HCT116 (cell line): Measurements from ENCODE around the gene KPNA3. TPM values are rescaled to one million over a fixed set of nuclear protein-coding genes. Genes with fewer than 3 reads are reported as not detected.

ENCODE experiments used
- ATAC-seq: fragments of 200-7000 bp; cut with Tn5 transposase; 2 replicates; pipeline ENCODE4 v1.9.1; 2020; ENCODE audit warnings: mild to moderate bottlenecking, moderate library complexity
- BruUV-seq: library from RNA; stranded (reverse); fragments of 400-500 nt; replicated peaks from 2 replicates; lab custom pipeline; 2021; lab: Mats Ljungman, UMichigan
- CTCF ChIA-PET: fragments of 300-600 bp; sonication (Branson Sonifier 250); formaldehyde crosslinking; loops from one replicate; lab custom pipeline; 2021; ENCODE audit warnings: antibody characterized with exemption; lab: Charles Lee
- POLR2A ChIA-PET: fragments of 300-600, 350-600 bp; sonication (Branson Sonifier 250); formaldehyde crosslinking; loops from one replicate; lab custom pipeline; 2021; ENCODE audit warnings: antibody characterized with exemption; lab: Charles Lee
- RAD21 ChIA-PET, 2 experiments: fragments of 300-600 bp; sonication (Branson Sonifier 250); formaldehyde crosslinking; loops; one replicate each; lab custom pipeline; 2023; ENCODE audit warnings: low total read pairs in 2 of 2; ENCODE audit not compliant: uncharacterized antibody in 2 of 2, unreplicated experiment in 2 of 2, low non-redundant PET in 1 of 2; lab: Charles Lee
- DNase-seq: peaks from one replicate; pipeline ENCODE4 v3.0.0-alpha.2; 2010; ENCODE audit warnings: low read depth, low spot score
- H2AFZ ChIP-seq: fragments of 200-600 bp; shearing (Covaris generic), sonication (generic); 2 replicates; pipeline ENCODE4 v1.6.1; 2017; ENCODE audit warnings: low read depth, mixed run types, mixed read lengths, antibody characterized with exemption, low read length; ENCODE audit not compliant: poor library complexity, severe bottlenecking
- H3K27ac ChIP-seq: 2 replicates; pipeline ENCODE4 v1.5.1; 2012; ENCODE audit warnings: low read depth, low read length
- H3K27me3 ChIP-seq: fragments of 200-600 bp; sonication (generic); 2 replicates; pipeline ENCODE4 v1.6.1; 2016; ENCODE audit warnings: mixed run types, low read length, mixed read lengths; ENCODE audit not compliant: insufficient read depth
- H3K36me3 ChIP-seq, 2 experiments: fragments of 200-500 bp in 1 of 2; fragments of 200-600 bp in 1 of 2; sonication (Bioruptor generic) in 1 of 2; sonication (generic) in 1 of 2; 2 replicates each; pipeline versions ENCODE4 v1.5.1 to v1.6.1; 2014 to 2016; ENCODE audit warnings: low read length in 2 of 2, inconsistent platforms in 1 of 2, mixed read lengths in 1 of 2, mixed run types in 1 of 2; ENCODE audit not compliant: insufficient read depth in 2 of 2, control insufficient read depth in 1 of 2
- H3K4me1 ChIP-seq, 2 experiments: fragments of 200-600 bp in 1 of 2; sonication (generic) in 1 of 2; 2 replicates each; pipeline versions ENCODE4 v1.5.1 to v1.6.1; 2012 to 2017; ENCODE audit warnings: low read length in 2 of 2, inconsistent platforms in 1 of 2, mild to moderate bottlenecking in 1 of 2, mixed read lengths in 1 of 2, mixed run types in 1 of 2, moderate library complexity in 1 of 2; ENCODE audit not compliant: insufficient read depth in 2 of 2, control insufficient read depth in 1 of 2
- H3K4me2 ChIP-seq: fragments of 200-600 bp; sonication (generic); 2 replicates; pipeline ENCODE4 v1.6.1; 2017; ENCODE audit warnings: mixed run types, low read length, mixed read lengths
- H3K4me3 ChIP-seq, 2 experiments: fragments of 200-600 bp in 1 of 2; sonication (generic) in 1 of 2; replicated peaks in 1 of 2; 2 replicates each; pipeline ENCODE4 v1.5.1; 2011 to 2016; ENCODE audit warnings: low read length in 2 of 2, control low read depth in 1 of 2, low read depth in 1 of 2, mild to moderate bottlenecking in 1 of 2, mixed read lengths in 1 of 2, mixed run types in 1 of 2
- H3K79me2 ChIP-seq: fragments of 200-600 bp; sonication (generic); 2 replicates; pipeline ENCODE4 v1.6.1; 2017; ENCODE audit warnings: mild to moderate bottlenecking, mixed run types, low read length, moderate library complexity, mixed read lengths; ENCODE audit not compliant: insufficient read depth
- H3K9ac ChIP-seq: fragments of 200-600 bp; sonication (generic); 2 replicates; pipeline ENCODE4 v1.6.1; 2016; ENCODE audit warnings: low read length, mixed read lengths
- H3K9me2 ChIP-seq: fragments of 200-600 bp; sonication (generic), shearing (Covaris generic); 2 replicates; pipeline ENCODE4 v1.6.1; 2017; ENCODE audit warnings: mixed run types, mild to moderate bottlenecking, moderate library complexity; ENCODE audit not compliant: insufficient read depth
- H3K9me3 ChIP-seq, 2 experiments: fragments of 200-500 bp in 1 of 2; fragments of 200-600 bp in 1 of 2; sonication (Bioruptor generic) in 1 of 2; sonication (generic) in 1 of 2; 2 replicates each; pipeline ENCODE4 v1.6.1; 2014 to 2017; ENCODE audit warnings: low read length in 2 of 2, mixed read lengths in 2 of 2, inconsistent platforms in 1 of 2, low read depth in 1 of 2, mild to moderate bottlenecking in 1 of 2, mixed run types in 1 of 2, moderate library complexity in 1 of 2; ENCODE audit not compliant: control insufficient read depth in 1 of 2, insufficient read depth in 1 of 2
- H4K20me1 ChIP-seq: fragments of 200-600 bp; sonication (generic), shearing (Covaris generic); 2 replicates; pipeline ENCODE4 v1.6.1; 2017; ENCODE audit warnings: mixed run types, mild to moderate bottlenecking, moderate library complexity; ENCODE audit not compliant: insufficient read depth
- CEBPB ChIP-seq: IDR thresholded peaks from 2 replicates; pipeline ENCODE4 v1.6.1; 2012; ENCODE audit warnings: low read depth
- JUND ChIP-seq: IDR thresholded peaks from 2 replicates; pipeline ENCODE4 v1.6.1; 2012
- POLR2AphosphoS5 ChIP-seq: IDR thresholded peaks from 2 replicates; pipeline ENCODE4 v1.6.1; 2011; ENCODE audit warnings: mild to moderate bottlenecking, low read depth, low read length, moderate library complexity
- SP1 ChIP-seq: IDR thresholded peaks from 2 replicates; pipeline ENCODE4 v1.6.1; 2012; ENCODE audit warnings: low read depth
- TCF7L2 ChIP-seq: IDR thresholded peaks from 2 replicates; pipeline ENCODE4 v1.7.0; 2011; ENCODE audit warnings: borderline replicate concordance, inconsistent platforms; ENCODE audit not compliant: insufficient read depth, insufficient read length; ENCODE audit errors: extremely low read depth
- intact Hi-C: fragments of 100-400 bp; cut with micrococcal nuclease; formaldehyde crosslinking; loops from 2 replicates; pipeline ENCODE4 v1.10.0; 2022
- total RNA-seq: library from RNA; stranded (reverse); gene quantifications from one replicate; pipeline ENCODE4 v1.2.1, GENCODE V29; 2021; ENCODE audit not compliant: unreplicated experiment
- TF ChIP-seq, protein P1 (sequence below): IDR thresholded peaks from 2 replicates; pipeline ENCODE4 v1.6.1; 2012
- TF ChIP-seq, protein P2 (sequence below), 3 experiments: fragments of 200-600 bp in 1 of 3; sonication (generic) in 1 of 3; IDR thresholded peaks in 2 of 3; conservative IDR thresholded peaks in 1 of 3; 2 replicates each; pipeline ENCODE4 v1.5.1; 2012 to 2017; ENCODE audit warnings: low read depth in 2 of 3, low read length in 2 of 3, antibody characterized with exemption in 1 of 3, borderline replicate concordance in 1 of 3, control low read depth in 1 of 3, mild to moderate bottlenecking in 1 of 3, mixed read lengths in 1 of 3, mixed run types in 1 of 3, moderate library complexity in 1 of 3; ENCODE audit not compliant: insufficient read depth in 1 of 3

The KPNA3 gene
- total RNA-seq, 1 experiment from 2014 or later: 45.0 TPM

DNA sequence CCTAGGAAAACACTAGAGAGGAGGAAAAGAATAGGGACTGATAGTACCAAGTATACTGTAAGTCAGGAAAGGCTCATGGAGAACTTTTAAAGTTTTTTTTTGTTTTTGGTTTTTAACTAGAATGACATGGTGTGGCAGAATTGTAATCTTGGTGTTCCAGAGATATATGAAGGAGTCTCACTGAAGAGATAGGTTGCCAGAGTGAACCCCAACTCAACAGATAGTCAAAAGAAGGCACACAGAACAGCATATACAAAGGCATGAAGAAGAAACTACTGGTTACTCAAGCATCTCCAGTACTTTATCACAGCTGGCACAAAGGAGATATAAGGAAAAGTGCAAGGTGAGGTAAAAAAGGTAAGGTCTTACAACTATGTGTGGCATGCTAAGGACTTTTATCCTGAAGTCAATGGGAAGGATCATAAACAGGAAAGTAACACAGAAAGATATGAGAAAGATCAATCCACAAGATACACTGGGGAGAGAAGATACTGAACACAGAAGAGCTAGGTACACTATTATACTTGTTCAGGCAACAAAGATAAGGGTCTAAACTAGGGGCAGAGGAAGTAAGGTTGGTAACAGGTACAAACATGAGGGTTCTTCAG is 6.0 kb downstream of the KPNA3 start:
- DNase-seq (no peak), ATAC-seq (no peak)
- H3K4me2 ChIP-seq: no peak overlapping the region
- ChIA-PET RAD21 (no interaction called here), CTCF (no interaction called here), POLR2A (no interaction called here)
- H4K20me1 ChIP-seq: peaks cover 19% of the 10 kb centered on the region; the same call in 1 of the 2 replicates
- H3K79me2 ChIP-seq: peaks cover 98% of the 10 kb centered on the region
- no peak overlapping the region for H2AFZ ChIP-seq
- TF ChIP-seq JUND: no peak
- TF ChIP-seq, protein P1, sequence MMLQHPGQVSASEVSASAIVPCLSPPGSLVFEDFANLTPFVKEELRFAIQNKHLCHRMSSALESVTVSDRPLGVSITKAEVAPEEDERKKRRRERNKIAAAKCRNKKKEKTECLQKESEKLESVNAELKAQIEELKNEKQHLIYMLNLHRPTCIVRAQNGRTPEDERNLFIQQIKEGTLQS: no peak
- TF ChIP-seq POLR2AphosphoS5: no peak
- TF ChIP-seq TCF7L2: no peak
- H3K4me3 ChIP-seq: no peak overlapping the region
- no peaks in the 10 kb centered on the region for H3K9me3 ChIP-seq
- intact Hi-C loops: no loop called here
- H3K9me2 ChIP-seq: no peaks in the 10 kb centered on the region
- no peak overlapping the region for H3K9ac ChIP-seq
- H3K27ac ChIP-seq: no peak overlapping the region
- H3K36me3 ChIP-seq: peaks cover 0 to 4% of the 10 kb centered on the region in 2 experiments; a peak in 1 of 4 replicates
- H3K4me1 ChIP-seq: peaks cover 3 to 28% of the 10 kb centered on the region in 2 experiments; a peak in 3 of 4 replicates
- H3K27me3 ChIP-seq: no peaks in the 10 kb centered on the region
- no TSS peak for BruUV-seq

DNA sequence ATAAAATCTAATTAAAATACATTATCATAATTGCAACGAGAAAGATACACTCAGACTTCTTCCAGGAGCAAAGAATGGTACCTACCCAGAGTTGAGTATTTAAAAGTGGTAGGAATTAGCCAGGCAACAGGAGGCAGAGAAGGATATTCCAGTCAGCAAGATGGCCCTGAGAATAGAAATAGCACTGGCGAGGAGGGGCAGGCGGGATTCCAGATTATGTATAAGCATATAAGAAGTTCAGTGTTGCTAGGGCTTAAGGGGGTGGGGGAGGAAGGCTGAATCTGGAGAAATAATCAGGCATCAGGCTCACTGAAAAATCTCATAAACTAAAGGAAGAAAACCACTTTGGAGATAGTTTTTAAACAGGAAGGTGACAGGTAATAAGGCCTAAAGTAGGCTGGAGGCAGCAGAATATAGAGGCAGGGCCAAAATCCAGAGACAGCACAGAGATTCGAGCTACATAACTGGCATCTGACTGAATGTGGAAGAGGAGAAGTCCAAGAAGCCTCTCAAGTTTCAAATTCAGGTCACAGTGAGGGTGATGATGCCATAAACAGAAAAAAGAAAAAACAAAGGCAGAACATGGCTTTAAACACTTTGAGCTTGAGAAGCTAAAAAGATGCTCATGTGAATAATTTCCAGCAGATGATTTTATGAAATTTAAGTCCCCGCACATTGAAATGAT is 7.5 kb downstream of the KPNA3 start:
- BruUV-seq: no TSS peak
- intact Hi-C loops: no loop called here
- POLR2A ChIA-PET: no interaction called here

More for the DNA sequence above, 7.5 kb downstream of the KPNA3 start:
- no peak overlapping the region for H3K27ac ChIP-seq
- peaks cover 97% of the 10 kb centered on the region for H3K79me2 ChIP-seq
- RAD21 ChIA-PET: no interaction called here
- DNase-seq (no peak), ATAC-seq (no peak)
- CTCF ChIA-PET: no interaction called here
- no peaks in the 10 kb centered on the region for H3K27me3 ChIP-seq
- no peak overlapping the region for H2AFZ ChIP-seq
- no peaks in the 10 kb centered on the region for H3K9me3 ChIP-seq
- no peak overlapping the region for H3K4me3 ChIP-seq
- no peak overlapping the region for H3K9ac ChIP-seq
- H3K36me3 ChIP-seq: peaks cover 0 to 4% of the 10 kb centered on the region in 2 experiments; a peak in 1 of 4 replicates
- H3K4me1 ChIP-seq: peaks cover 0 to 14% of the 10 kb centered on the region in 2 experiments; a peak in 2 of 4 replicates
- H3K9me2 ChIP-seq: no peaks in the 10 kb centered on the region
- H3K4me2 ChIP-seq: no peak overlapping the region
- peaks cover 18% of the 10 kb centered on the region; the same call in 1 of the 2 replicates for H4K20me1 ChIP-seq
- TF ChIP-seq, protein P2, sequence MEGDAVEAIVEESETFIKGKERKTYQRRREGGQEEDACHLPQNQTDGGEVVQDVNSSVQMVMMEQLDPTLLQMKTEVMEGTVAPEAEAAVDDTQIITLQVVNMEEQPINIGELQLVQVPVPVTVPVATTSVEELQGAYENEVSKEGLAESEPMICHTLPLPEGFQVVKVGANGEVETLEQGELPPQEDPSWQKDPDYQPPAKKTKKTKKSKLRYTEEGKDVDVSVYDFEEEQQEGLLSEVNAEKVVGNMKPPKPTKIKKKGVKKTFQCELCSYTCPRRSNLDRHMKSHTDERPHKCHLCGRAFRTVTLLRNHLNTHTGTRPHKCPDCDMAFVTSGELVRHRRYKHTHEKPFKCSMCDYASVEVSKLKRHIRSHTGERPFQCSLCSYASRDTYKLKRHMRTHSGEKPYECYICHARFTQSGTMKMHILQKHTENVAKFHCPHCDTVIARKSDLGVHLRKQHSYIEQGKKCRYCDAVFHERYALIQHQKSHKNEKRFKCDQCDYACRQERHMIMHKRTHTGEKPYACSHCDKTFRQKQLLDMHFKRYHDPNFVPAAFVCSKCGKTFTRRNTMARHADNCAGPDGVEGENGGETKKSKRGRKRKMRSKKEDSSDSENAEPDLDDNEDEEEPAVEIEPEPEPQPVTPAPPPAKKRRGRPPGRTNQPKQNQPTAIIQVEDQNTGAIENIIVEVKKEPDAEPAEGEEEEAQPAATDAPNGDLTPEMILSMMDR (IDR thresholded peaks at IDR 0.05 in 2 of 3, conservative IDR thresholded peaks at IDR 0.05 in 1 of 3; ENCODE audit: borderline replicate concordance in 1 of 3, insufficient read depth in 1 of 3, low read depth in 2 of 3, low read length in 2 of 3): no peak
- TF ChIP-seq CEBPB (no peak), SP1 (no peak), TCF7L2 (no peak)
- TF ChIP-seq, protein P1: no peak
